ENCODE results near the gene LIPM.

- TF ChIP-seq, protein P1, sequence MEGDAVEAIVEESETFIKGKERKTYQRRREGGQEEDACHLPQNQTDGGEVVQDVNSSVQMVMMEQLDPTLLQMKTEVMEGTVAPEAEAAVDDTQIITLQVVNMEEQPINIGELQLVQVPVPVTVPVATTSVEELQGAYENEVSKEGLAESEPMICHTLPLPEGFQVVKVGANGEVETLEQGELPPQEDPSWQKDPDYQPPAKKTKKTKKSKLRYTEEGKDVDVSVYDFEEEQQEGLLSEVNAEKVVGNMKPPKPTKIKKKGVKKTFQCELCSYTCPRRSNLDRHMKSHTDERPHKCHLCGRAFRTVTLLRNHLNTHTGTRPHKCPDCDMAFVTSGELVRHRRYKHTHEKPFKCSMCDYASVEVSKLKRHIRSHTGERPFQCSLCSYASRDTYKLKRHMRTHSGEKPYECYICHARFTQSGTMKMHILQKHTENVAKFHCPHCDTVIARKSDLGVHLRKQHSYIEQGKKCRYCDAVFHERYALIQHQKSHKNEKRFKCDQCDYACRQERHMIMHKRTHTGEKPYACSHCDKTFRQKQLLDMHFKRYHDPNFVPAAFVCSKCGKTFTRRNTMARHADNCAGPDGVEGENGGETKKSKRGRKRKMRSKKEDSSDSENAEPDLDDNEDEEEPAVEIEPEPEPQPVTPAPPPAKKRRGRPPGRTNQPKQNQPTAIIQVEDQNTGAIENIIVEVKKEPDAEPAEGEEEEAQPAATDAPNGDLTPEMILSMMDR (optimal IDR thresholded peaks at IDR 0.05 in 1 of 3, IDR thresholded peaks at IDR 0.05 in 1 of 3, conservative IDR thresholded peaks at IDR 0.05 in 1 of 3; ENCODE audit: extremely low read depth in 1 of 3, insufficient read depth in 2 of 3, low read length in 3 of 3), result no peak
- no peak for TF ChIP-seq EZH2 (IDR thresholded peaks at IDR 0.05; ENCODE audit: low read length)
Measured at GRCh38 chr10:88870089-88870488, 67.6 kb downstream of the LIPM start.

Data from keratinocyte (primary cell).